Esophagus squamous epithelium (tissue), 5 donors: ENCODE results near the gene MRPL1. TPM values are rescaled to one million over a fixed set of nuclear protein-coding genes. Genes with fewer than 3 reads are reported as not detected.

Source experiments
- DNase-seq: peaks from one replicate; lab custom pipeline; 2025; lab: John Stamatoyannopoulos, UW
- H3K27ac ChIP-seq, 4 donors: fragments of 200-600 bp; sonication (generic); one replicate each; pipeline ENCODE4 v1.5.1; 2016 to 2019; ENCODE audit warnings: mild to moderate bottlenecking in 1 of 4
- H3K27me3 ChIP-seq, 4 donors: fragments of 200-600 bp; sonication (generic); 1 replicate in 3 of 4; 2 replicates in 1 of 4; pipeline versions ENCODE4 v1.5.1 to v1.6.0; 2017 to 2021; ENCODE audit warnings: antibody characterized with exemption in 1 of 4
- H3K36me3 ChIP-seq, 3 donors: fragments of 200-600 bp; sonication (generic); one replicate each; pipeline ENCODE4 v1.5.1; 2016 to 2019
- H3K4me1 ChIP-seq, 3 donors: fragments of 200-600 bp; sonication (generic); one replicate each; pipeline ENCODE4 v1.5.1; 2017 to 2019
- H3K4me3 ChIP-seq, 4 donors: fragments of 200-600 bp; sonication (generic); 1 replicate in 3 of 4; 2 replicates in 1 of 4; pipeline ENCODE4 v1.5.1; 2016 to 2019; ENCODE audit warnings: mild to moderate bottlenecking in 2 of 4, moderate library complexity in 1 of 4
- H3K9me3 ChIP-seq, 3 donors: fragments of 200-600 bp; sonication (generic); one replicate each; pipeline ENCODE4 v1.5.1; 2016 to 2019
- POLR2A ChIP-seq, 4 donors: fragments of 450-650 bp; IDR thresholded peaks; one replicate each; pipeline ENCODE4 v1.6.1; 2017; ENCODE audit warnings: antibody characterized with exemption in 4 of 4, mild to moderate bottlenecking in 4 of 4, moderate library complexity in 3 of 4
- WGBS, 2 donors: methylation state at CpG; one replicate each; pipeline ENCODE4 v1.1.5; 2018; 5-methylcytosine and 5-hydroxymethylcytosine counted together
- intact Hi-C: fragments of 100-400 bp; cut with DNase I; formaldehyde crosslinking; loops from one replicate; pipeline ENCODE4 v1.15.0; 2022
- total RNA-seq, 4 donors: library from RNA; depleted of rRNA; stranded (reverse); fragments of >200 nt; gene quantifications; one replicate each; pipeline ENCODE4 v1.1.0, GENCODE V29; 2016
- TF ChIP-seq, protein P1 (sequence below), 6 experiments: fragments of 450-650 bp in 4 of 6; fragments of 200-600 bp in 2 of 6; sonication (generic) in 2 of 6; IDR thresholded peaks; one replicate each; pipeline ENCODE4 v1.5.1; 2016 to 2019; ENCODE audit warnings: antibody characterized with exemption in 6 of 6, mild to moderate bottlenecking in 4 of 6, moderate library complexity in 4 of 6
- donor health status: DM: yes; HTN: yes; CAD: no.

MRPL1 gene
- total RNA-seq, 4 donors from 2014 or later, result 12.9 to 34.5 (median 28.4) TPM

DNA sequence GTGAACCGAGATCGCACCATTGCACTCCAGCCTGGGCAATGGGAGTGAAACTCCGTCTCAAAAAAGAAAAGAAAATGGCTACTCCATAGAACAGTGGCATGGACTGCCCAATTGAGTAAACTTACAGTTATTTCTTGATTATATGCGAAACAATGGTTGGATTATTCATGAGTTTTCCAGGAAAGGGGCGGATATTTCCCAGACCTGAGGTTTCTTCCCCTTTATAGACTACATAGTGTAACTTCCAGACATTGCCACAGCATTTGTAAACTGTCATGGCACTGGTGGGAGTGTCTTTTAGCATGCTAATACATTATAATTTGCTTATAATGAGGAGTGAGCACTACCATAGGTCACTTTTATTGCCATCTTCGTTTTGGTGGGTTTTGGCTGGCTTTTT, 14.1 kb upstream of the MRPL1 start:
- intact Hi-C loops, result no loop called here
- DNase-seq, result no peak
- 96 to 98% methylated on average over 6 of the region's 6 CpGs for WGBS, 2 donors

DNA sequence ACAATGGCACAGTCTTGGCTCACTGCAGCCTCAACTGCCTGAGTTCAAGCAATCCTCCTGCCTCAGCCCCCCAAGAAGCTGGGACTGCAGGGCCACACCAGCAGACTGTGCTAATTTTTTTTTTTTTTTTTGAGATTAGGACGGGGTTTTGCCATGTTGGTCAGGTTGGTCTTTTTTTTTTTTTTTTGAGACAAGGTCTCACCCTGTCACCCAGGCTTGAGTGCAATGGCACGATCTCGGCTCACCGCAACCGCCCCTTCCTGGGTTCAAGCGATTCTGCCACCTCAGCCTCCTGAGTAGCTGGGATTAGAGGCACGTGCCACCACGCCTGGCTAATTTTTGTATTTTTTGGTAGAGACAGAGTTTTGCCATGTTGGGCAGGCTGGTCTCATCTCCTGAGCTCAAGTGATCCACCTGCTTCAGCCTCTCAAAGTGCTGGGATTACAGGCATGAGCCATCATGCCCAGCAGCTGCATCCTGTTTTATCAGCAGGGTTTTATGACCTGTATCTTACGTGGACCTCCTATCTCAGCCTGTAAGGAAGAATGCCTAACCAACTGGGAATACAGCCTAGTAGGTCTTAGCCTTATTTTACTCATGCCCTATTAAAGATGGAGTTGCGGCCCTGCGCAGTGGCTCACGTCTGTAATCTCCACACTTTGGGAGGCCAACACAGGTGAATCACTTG, 13.2 kb upstream of the MRPL1 start:
- no peaks in the 10 kb centered on the region for H3K27me3 ChIP-seq
- 90 to 98% methylated on average over 8 to 11 of the region's 12 CpGs for WGBS, 2 donors
- intact Hi-C loops, result no loop called here
- no peak overlapping the region for H3K27ac ChIP-seq
- H3K4me3 ChIP-seq, result no peak overlapping the region
- H3K4me1 ChIP-seq, result no peaks in the 10 kb centered on the region
- no peak for DNase-seq
- no peaks in the 10 kb centered on the region for H3K9me3 ChIP-seq
- TF ChIP-seq POLR2A (IDR thresholded peaks at IDR 0.05), result no peak
- TF ChIP-seq, protein P1, sequence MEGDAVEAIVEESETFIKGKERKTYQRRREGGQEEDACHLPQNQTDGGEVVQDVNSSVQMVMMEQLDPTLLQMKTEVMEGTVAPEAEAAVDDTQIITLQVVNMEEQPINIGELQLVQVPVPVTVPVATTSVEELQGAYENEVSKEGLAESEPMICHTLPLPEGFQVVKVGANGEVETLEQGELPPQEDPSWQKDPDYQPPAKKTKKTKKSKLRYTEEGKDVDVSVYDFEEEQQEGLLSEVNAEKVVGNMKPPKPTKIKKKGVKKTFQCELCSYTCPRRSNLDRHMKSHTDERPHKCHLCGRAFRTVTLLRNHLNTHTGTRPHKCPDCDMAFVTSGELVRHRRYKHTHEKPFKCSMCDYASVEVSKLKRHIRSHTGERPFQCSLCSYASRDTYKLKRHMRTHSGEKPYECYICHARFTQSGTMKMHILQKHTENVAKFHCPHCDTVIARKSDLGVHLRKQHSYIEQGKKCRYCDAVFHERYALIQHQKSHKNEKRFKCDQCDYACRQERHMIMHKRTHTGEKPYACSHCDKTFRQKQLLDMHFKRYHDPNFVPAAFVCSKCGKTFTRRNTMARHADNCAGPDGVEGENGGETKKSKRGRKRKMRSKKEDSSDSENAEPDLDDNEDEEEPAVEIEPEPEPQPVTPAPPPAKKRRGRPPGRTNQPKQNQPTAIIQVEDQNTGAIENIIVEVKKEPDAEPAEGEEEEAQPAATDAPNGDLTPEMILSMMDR (IDR thresholded peaks at IDR 0.05), result no peak
- H3K36me3 ChIP-seq, result no peaks in the 10 kb centered on the region

More for the DNA sequence above, 14.1 kb upstream of the MRPL1 start:
- Histone ChIP-seq H3K36me3 (no peaks in the 10 kb centered on the region), H3K4me3 (no peak overlapping the region), H3K4me1 (no peaks in the 10 kb centered on the region), H3K27ac (no peak overlapping the region), H3K27me3 (no peaks in the 10 kb centered on the region), H3K9me3 (no peaks in the 10 kb centered on the region)
- TF ChIP-seq, protein P1 (IDR thresholded peaks at IDR 0.05), result no peak
- TF ChIP-seq POLR2A (IDR thresholded peaks at IDR 0.05), result no peak

DNA sequence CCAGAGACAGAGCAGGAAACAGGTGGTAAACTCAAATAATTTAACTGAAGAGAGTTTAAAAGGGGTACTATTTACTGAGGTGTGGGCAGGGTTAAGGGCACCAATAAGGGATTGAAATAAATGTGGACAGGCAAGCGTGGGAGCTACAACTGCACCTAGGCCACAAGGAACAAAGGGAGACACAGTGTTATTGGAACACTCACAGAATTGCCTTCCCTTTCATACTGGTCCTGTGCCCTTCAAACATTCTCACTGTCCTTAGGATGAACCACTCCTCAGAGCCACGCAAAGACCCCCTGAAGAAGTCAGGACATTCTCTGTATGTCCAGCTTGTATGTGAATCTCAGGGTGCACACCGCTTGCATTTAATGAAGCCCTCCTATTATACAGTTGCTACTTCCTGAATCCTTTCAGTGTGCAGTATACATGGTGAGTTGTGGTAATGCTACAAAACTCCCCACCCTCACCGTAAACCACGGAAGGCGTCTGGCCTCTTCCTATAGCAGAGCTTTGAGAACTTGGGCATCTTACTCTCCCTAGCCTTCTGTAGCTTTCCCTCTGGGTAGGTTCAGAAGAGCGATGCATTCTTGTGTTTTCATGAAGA, 9.6 kb upstream of the MRPL1 start:
- Histone ChIP-seq H3K9me3 (no peaks in the 10 kb centered on the region), H3K4me1 (peaks cover 0 to 11% (median 0%) of the 10 kb centered on the region in 3 donors), H3K27ac (peak overlapping the region in 3 of 4 donors; percentile 57 to 78 (median 59)), H3K27me3 (no peaks in the 10 kb centered on the region), H3K36me3 (no peaks in the 10 kb centered on the region), H3K4me3 (no peak overlapping the region)
- intact Hi-C loops, result no loop called here
- no peak for DNase-seq
- TF ChIP-seq, protein P1 (IDR thresholded peaks at IDR 0.05), result no peak
- TF ChIP-seq POLR2A (IDR thresholded peaks at IDR 0.05), result peak in 1 of 4 donors; percentile 60
- 48 to 57% methylated on average over 7 of the region's 7 CpGs for WGBS, 2 donors

DNA sequence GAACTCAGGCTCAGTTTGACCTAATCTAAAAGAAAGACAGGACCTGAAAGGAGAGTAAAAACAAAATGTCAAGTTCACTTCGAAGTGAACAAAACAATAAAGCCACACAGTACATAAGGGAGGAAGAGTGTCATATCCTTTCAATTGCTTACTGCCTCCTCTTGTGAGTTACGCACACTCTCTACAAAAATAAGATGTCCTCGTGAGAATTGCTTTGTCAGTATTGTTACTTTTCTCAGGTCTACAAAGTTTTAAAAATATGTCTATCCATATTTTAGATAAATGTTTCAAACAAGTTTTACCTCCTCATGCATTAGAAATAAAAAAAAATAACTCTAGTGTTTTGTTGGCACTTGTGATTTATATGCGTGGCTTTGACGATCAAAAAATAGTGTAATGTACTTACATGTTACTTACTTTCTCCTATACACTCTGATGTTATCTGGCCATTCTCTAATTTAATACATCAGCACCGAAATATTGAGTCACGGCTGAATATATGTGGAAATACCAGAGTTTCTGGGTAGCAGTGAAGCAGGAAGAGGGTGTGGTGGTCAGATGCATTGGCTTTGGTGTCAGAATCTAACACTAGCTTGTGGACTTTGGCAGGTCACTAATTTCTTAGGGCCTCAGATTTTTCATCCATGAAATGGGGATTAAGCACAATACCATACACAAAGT, 8.1 kb upstream of the MRPL1 start:
- peak in 1 of 4 donors; percentile 48 for TF ChIP-seq POLR2A (IDR thresholded peaks at IDR 0.05)
- TF ChIP-seq, protein P1 (IDR thresholded peaks at IDR 0.05), result no peak
- Histone ChIP-seq H3K4me3 (no peak overlapping the region), H3K4me1 (peaks cover 0 to 11% (median 0%) of the 10 kb centered on the region in 3 donors), H3K27ac (peak overlapping the region; percentile 28 to 78 (median 70)), H3K36me3 (no peaks in the 10 kb centered on the region), H3K27me3 (no peaks in the 10 kb centered on the region), H3K9me3 (no peaks in the 10 kb centered on the region)
- DNase-seq, result no peak
- intact Hi-C loops, result no loop called here
- 47 to 59% methylated on average over 7 of the region's 7 CpGs for WGBS, 2 donors

DNA sequence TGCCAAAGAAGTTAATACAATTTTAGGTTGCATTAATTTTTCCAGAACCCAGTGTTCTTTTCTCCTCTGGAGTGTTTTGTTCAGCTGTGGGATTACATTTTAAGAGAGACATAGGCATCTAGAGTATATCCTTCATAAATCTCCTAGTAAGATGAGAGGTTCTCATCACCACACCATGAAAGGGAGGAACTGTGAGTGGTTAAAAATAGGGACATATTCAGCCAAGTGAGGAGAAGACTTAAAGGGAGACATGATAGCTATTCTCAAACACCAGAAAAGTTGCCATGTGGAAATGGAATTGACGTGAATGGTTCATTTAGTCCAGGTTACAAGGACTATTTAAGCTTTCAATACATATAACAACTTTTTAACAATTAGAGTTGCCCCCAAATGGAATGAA, 6.5 kb upstream of the MRPL1 start:
- DNase-seq, result no peak
- Histone ChIP-seq H3K27me3 (no peaks in the 10 kb centered on the region), H3K27ac (peak overlapping the region in 2 of 4 donors; percentile 21 to 44), H3K4me1 (peaks cover 0 to 11% (median under 1%) of the 10 kb centered on the region in 3 donors), H3K9me3 (no peaks in the 10 kb centered on the region), H3K4me3 (no peak overlapping the region), H3K36me3 (no peaks in the 10 kb centered on the region)
- intact Hi-C loops, result no loop called here
- TF ChIP-seq, protein P1 (IDR thresholded peaks at IDR 0.05), result no peak
- no peak for TF ChIP-seq POLR2A (IDR thresholded peaks at IDR 0.05)
- WGBS, 2 donors, result 89 to 96% methylated on average over 1 of the region's 1 CpG
